K562 (cell line): ENCODE data around the gene ZDHHC14. TPM values are rescaled to one million over a fixed set of nuclear protein-coding genes. Genes with fewer than 3 reads are reported as not detected.
A peak's percentile ranks its signal among the peaks of the same experiment; 100 is the strongest.

Source experiments
- GTF2E2 ChIP-seq: fragments of 200-800 bp; sonication (Bioruptor generic); IDR thresholded peaks from 2 replicates; pipeline ENCODE4 v1.6.1; 2016; ENCODE audit warnings: missing genetic modification characterization, missing compliant biosample characterization
- HMG20A ChIP-seq: fragments of 450-650 bp; formaldehyde crosslinking; conservative IDR thresholded peaks from 2 replicates; pipeline ENCODE4 v1.4.0; 2020; ENCODE audit warnings: mild to moderate bottlenecking, mixed read lengths
- HSF4 ChIP-seq: fragments of 250-450 bp; sonication (Bioruptor Pico); IDR thresholded peaks from 2 replicates; pipeline ENCODE4 v2.1.2; 2022; ENCODE audit warnings: mild to moderate bottlenecking, moderate library complexity, borderline replicate concordance
- KLF10 ChIP-seq: fragments of 250-450 bp; sonication (Bioruptor Pico); IDR thresholded peaks from 2 replicates; pipeline ENCODE4 v1.6.1; 2021; ENCODE audit warnings: matching md5 sums
- MAX ChIP-seq: sonication (generic); formaldehyde crosslinking; IDR thresholded peaks from 2 replicates; pipeline ENCODE4 v1.9.0; 2022; ENCODE audit warnings: mild to moderate bottlenecking, missing genetic modification reagents
- MCM5 ChIP-seq: fragments of 450-650 bp; IDR thresholded peaks from 2 replicates; pipeline ENCODE4 v1.6.1; 2016; ENCODE audit warnings: low read depth
- MGA ChIP-seq: fragments of 450-650 bp; IDR thresholded peaks from 2 replicates; pipeline ENCODE4 v1.6.1; 2016; ENCODE audit warnings: mild to moderate bottlenecking, moderate library complexity
- POLR2G ChIP-seq: fragments of 200-400 bp; formaldehyde crosslinking; IDR thresholded peaks from 2 replicates; pipeline ENCODE4 v1.6.1; 2017; ENCODE audit warnings: low read depth, mild to moderate bottlenecking, antibody characterized with exemption, low read length, moderate library complexity
- SMARCA5 ChIP-seq: fragments of 450-650 bp; IDR thresholded peaks from 2 replicates; pipeline ENCODE4 v1.6.1; 2016
- SMARCC2 ChIP-seq: fragments of 450-650 bp; IDR thresholded peaks from 2 replicates; pipeline ENCODE4 v1.6.1; 2017; ENCODE audit warnings: antibody characterized with exemption, moderate library complexity, mild to moderate bottlenecking, low read depth
- TEAD1 ChIP-seq, 2 experiments: fragments of 450-650 bp in 1 of 2; sonication (generic) in 1 of 2; formaldehyde crosslinking; IDR thresholded peaks; 2 replicates each; pipeline versions ENCODE4 v1.4.0 to v1.8.0; 2020 to 2022; ENCODE audit warnings: mild to moderate bottlenecking in 2 of 2, missing genetic modification reagents in 1 of 2
- YBX1 ChIP-seq: fragments of 450-650 bp; IDR thresholded peaks from 2 replicates; pipeline ENCODE4 v1.7.1; 2016; ENCODE audit warnings: mild to moderate bottlenecking
- polyA plus RNA-seq, 8 experiments: library from polyadenylated mRNA; depleted of rRNA in 4 of 8; stranded (reverse) in 5 of 8; unstranded in 3 of 8; fragments of >200 nt; fragmentation: Nextera tagmentation in 2 of 8; fragmentation: Illumina TruSeq in 1 of 8; extraction: Ambion mirVana in 2 of 8; extraction: Trizol in 1 of 8; gene quantifications; 2 replicates each; pipeline versions ENCODE4 v1.2.1 to v1.2.3, GENCODE V29; 2011 to 2014; ENCODE audit warnings: inconsistent platforms in 1 of 8, missing spikeins in 1 of 8
- total RNA-seq, 7 experiments: library from RNA; depleted of rRNA in 6 of 7; stranded (reverse); fragments of >200 nt in 6 of 7; fragmentation: Illumina TruSeq in 2 of 7; extraction: Trizol in 2 of 7; gene quantifications; 2 replicates each; pipeline versions ENCODE4 v1.2.1 to v1.2.3, GENCODE V29; 2011 to 2021; ENCODE audit warnings: low replicate concordance in 1 of 7
- TF ChIP-seq, protein P1 (sequence below): sonication (generic); formaldehyde crosslinking; IDR thresholded peaks from 2 replicates; pipeline ENCODE4 v1.8.0; 2022; ENCODE audit warnings: mild to moderate bottlenecking, missing genetic modification reagents, borderline replicate concordance

The ZDHHC14 gene
- total and polyA plus RNA-seq, 9 of the 15 experiments (the other 6 are each of a cell fraction or from before 2014, with no cell fraction given) = 0.92 to 23.1 (median 13.8) TPM

DNA sequence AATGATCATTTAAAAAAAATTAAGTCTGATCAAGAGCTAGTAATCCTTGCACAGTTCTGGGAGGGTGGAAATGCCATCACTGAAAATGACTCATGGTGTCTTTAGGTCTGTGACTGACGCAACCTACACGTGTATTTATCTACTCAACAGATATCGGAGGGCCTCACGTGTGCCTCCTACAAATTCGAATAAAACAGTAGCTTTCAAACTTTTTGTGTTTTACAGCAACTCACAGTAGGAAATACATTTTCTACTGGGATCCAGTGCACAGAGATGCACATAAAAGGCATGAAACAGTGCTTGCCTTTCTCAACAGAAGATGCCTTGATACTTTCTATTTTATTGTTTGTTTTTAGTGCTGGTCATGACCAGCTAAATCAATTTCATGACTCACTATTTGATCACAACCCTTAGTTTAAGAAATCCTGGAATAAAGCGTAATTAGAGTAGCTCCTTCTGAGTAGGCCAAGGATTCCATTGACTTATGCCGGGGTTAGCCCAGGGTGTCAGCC is 232.1 kb downstream of the ZDHHC14 start (continued):
- TF ChIP-seq MGA (peak; percentile 92), KLF10 (CRISPR knock-in tag) (no peak), POLR2G (no peak), YBX1 (no peak), MAX (CRISPR knock-in tag) (peak; percentile 48; the same call in 1 of the 2 replicates), TEAD1 (CRISPR knock-in tag; IDR thresholded peaks at IDR 0.05) (0 out of 4 replicates have a peak, but pooled peaks of 1 of the 2 experiments have one; percentile 10), HMG20A (CRISPR knock-in tag) (no peak), SMARCC2 (peak; percentile 85), GTF2E2 (peak; percentile 36; the same call in 1 of the 2 replicates), MCM5 (no peak), SMARCA5 (no peak), HSF4 (CRISPR knock-in tag) (0 out of 2 replicates have a peak, but pooled peaks have one; percentile 40)
- TF ChIP-seq, protein P1, sequence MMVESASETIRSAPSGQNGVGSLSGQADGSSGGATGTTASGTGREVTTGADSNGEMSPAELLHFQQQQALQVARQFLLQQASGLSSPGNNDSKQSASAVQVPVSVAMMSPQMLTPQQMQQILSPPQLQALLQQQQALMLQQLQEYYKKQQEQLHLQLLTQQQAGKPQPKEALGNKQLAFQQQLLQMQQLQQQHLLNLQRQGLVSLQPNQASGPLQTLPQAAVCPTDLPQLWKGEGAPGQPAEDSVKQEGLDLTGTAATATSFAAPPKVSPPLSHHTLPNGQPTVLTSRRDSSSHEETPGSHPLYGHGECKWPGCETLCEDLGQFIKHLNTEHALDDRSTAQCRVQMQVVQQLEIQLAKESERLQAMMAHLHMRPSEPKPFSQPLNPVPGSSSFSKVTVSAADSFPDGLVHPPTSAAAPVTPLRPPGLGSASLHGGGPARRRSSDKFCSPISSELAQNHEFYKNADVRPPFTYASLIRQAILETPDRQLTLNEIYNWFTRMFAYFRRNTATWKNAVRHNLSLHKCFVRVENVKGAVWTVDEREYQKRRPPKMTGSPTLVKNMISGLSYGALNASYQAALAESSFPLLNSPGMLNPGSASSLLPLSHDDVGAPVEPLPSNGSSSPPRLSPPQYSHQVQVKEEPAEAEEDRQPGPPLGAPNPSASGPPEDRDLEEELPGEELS = no peak
